ENCODE measurements around the gene PPP2R2C. TPM values are rescaled to one million over a fixed set of nuclear protein-coding genes. Genes with fewer than 3 reads are reported as not detected.

The PPP2R2C gene
- total RNA-seq, 1 experiment from 2014 or later = 32.9 TPM

- TF ChIP-seq EGR1 (IDR thresholded peaks at IDR 0.05; ENCODE audit: low read depth) (no peak), MAX (IDR thresholded peaks at IDR 0.05) (no peak), YY1 (IDR thresholded peaks at IDR 0.05; ENCODE audit: extremely low read depth, insufficient replicate concordance, low read depth, low read length) (no peak), CBX3 (IDR thresholded peaks at IDR 0.05; ENCODE audit: low read depth) (no peak), RAD21 (IDR thresholded peaks at IDR 0.05; ENCODE audit: low read depth) (no peak), JUND (IDR thresholded peaks at IDR 0.05) (no peak), POLR2A (IDR thresholded peaks at IDR 0.05; ENCODE audit: borderline replicate concordance, extremely low read depth, insufficient read depth, insufficient read length) (no peak), EZH2 (IDR thresholded peaks at IDR 0.05) (no peak), ZFX (IDR thresholded peaks at IDR 0.05) (no peak), CTCF (IDR thresholded peaks at IDR 0.05 in 2 of 3, conservative IDR thresholded peaks at IDR 0.05 in 1 of 3; ENCODE audit: borderline replicate concordance in 1 of 3, insufficient read depth in 1 of 3, low read depth in 2 of 3, low read length in 2 of 3) (no peak)
- no TSS peak for BruUV-seq (replicated peaks)
- POLR2A ChIA-PET = no interaction called here
- Histone ChIP-seq H3K9me3 (ENCODE audit: control insufficient read depth in 1 of 2, insufficient read depth in 1 of 2, low read depth in 1 of 2, low read length in 2 of 2) (peaks cover 0 to 8% of the 10 kb centered on the region in 2 experiments; a peak in 1 of 4 replicates), H3K27ac (ENCODE audit: low read depth, low read length) (no peak overlapping the region), H3K9ac (ENCODE audit: low read length) (no peak overlapping the region), H3K27me3 (ENCODE audit: insufficient read depth, low read length) (0 out of 2 replicates have a peak, but pooled peaks cover 2% of the 10 kb centered on the region), H3K79me2 (ENCODE audit: insufficient read depth, low read length) (no peaks in the 10 kb centered on the region), H4K20me1 (ENCODE audit: insufficient read depth) (no peaks in the 10 kb centered on the region), H3K36me3 (ENCODE audit: control insufficient read depth in 1 of 2, insufficient read depth in 2 of 2, low read length in 2 of 2) (0 out of 4 replicates have a peak, but pooled peaks cover 0 to 4% of the 10 kb centered on the region in 2 experiments), H3K4me2 (ENCODE audit: low read length) (no peak overlapping the region), H3K4me3 (replicated peaks in 1 of 2; ENCODE audit: low read depth in 1 of 2, low read length in 2 of 2) (no peak overlapping the region), H3K4me1 (ENCODE audit: control insufficient read depth in 1 of 2, insufficient read depth in 2 of 2, low read length in 2 of 2) (no peaks in the 10 kb centered on the region), H3K9me2 (ENCODE audit: insufficient read depth) (no peaks in the 10 kb centered on the region), H2AFZ (ENCODE audit: low read depth, low read length, poor library complexity, severe bottlenecking) (no peak overlapping the region)
- no peak for ATAC-seq
- CTCF ChIA-PET = no interaction called here
- intact Hi-C loops (cut with micrococcal nuclease) = no loop called here
- no peak for DNase-seq (ENCODE audit: low read depth, low spot score)
- RAD21 ChIA-PET (ENCODE audit: low non-redundant PET in 1 of 2, low total read pairs in 2 of 2, uncharacterized antibody in 2 of 2, unreplicated experiment in 2 of 2) = no interaction called here
Observed at GRCh38 chr4:6454112-6454910, 18.1 kb downstream of the PPP2R2C start.

Data from HCT116 (cell line).